Fibroblast of lung (primary cell): ENCODE measurements around the gene NUCB1. TPM values are rescaled to one million over a fixed set of nuclear protein-coding genes. Genes with fewer than 3 reads are reported as not detected.

Experiments
- DNase-seq, 2 donors: peaks; one replicate each; pipeline versions ENCODE4 v3.0.0 to v3.0.0-alpha.2; 2010; ENCODE audit warnings: low read depth in 2 of 2
- H2AFZ ChIP-seq: 2 replicates; pipeline ENCODE4 v1.5.1; 2012; ENCODE audit warnings: low read length, control low read depth, inconsistent platforms
- H3K27ac ChIP-seq: 2 replicates; pipeline ENCODE4 v1.5.1; 2011; ENCODE audit warnings: low read length, control low read depth; ENCODE audit not compliant: insufficient read depth
- H3K27me3 ChIP-seq: 2 replicates; pipeline ENCODE4 v1.5.1; 2011; ENCODE audit warnings: mild to moderate bottlenecking, low read length; ENCODE audit not compliant: control insufficient read depth, insufficient read depth
- H3K36me3 ChIP-seq: 2 replicates; pipeline ENCODE4 v1.5.1; 2011; ENCODE audit warnings: low read length; ENCODE audit not compliant: control insufficient read depth, insufficient read depth
- H3K4me1 ChIP-seq: 2 replicates; pipeline ENCODE4 v1.5.1; 2011; ENCODE audit warnings: low read length; ENCODE audit not compliant: control insufficient read depth, insufficient read depth; ENCODE audit errors: extremely low read depth
- H3K4me2 ChIP-seq: 2 replicates; pipeline ENCODE4 v1.5.1; 2011; ENCODE audit warnings: low read length, control low read depth; ENCODE audit not compliant: insufficient read depth; ENCODE audit errors: extremely low read depth
- H3K4me3 ChIP-seq, 4 experiments: fragments of 200-600 bp in 1 of 4; sonication (generic) in 1 of 4; replicated peaks in 1 of 4; 2 replicates each; pipeline ENCODE4 v1.5.1; 2011 to 2016; ENCODE audit warnings: low read length in 4 of 4, low read depth in 3 of 4, mild to moderate bottlenecking in 3 of 4, control low read depth in 2 of 4, inconsistent platforms in 1 of 4, mixed read lengths in 1 of 4; ENCODE audit not compliant: insufficient read depth in 1 of 4; ENCODE audit errors: control extremely low read depth in 1 of 4
- H3K79me2 ChIP-seq: 2 replicates; pipeline ENCODE4 v1.5.1; 2012; ENCODE audit warnings: mild to moderate bottlenecking, low read length, inconsistent platforms; ENCODE audit not compliant: control insufficient read depth, insufficient read depth
- H3K9ac ChIP-seq: 2 replicates; pipeline ENCODE4 v1.5.1; 2011; ENCODE audit warnings: mild to moderate bottlenecking, low read length, control low read depth; ENCODE audit not compliant: insufficient read depth
- H3K9me3 ChIP-seq: 2 replicates; pipeline ENCODE4 v1.5.1; 2012; ENCODE audit warnings: low read depth, low read length; ENCODE audit not compliant: control insufficient read depth, insufficient read depth
- H4K20me1 ChIP-seq: 2 replicates; pipeline ENCODE4 v1.5.1; 2011; ENCODE audit warnings: low read length; ENCODE audit not compliant: control insufficient read depth, insufficient read depth; ENCODE audit errors: extremely low read depth
- CTCF ChIP-seq, 2 donors: IDR thresholded peaks in 1 of 2; conservative IDR thresholded peaks in 1 of 2; 1 replicate in 1 of 2; 2 replicates in 1 of 2; pipeline ENCODE4 v1.5.1; 2011 to 2012; ENCODE audit warnings: low read length in 2 of 2, control low read depth in 1 of 2, inconsistent platforms in 1 of 2, low read depth in 1 of 2, mild to moderate bottlenecking in 1 of 2
- EZH2 ChIP-seq: IDR thresholded peaks from 2 replicates; pipeline ENCODE4 v1.5.1; 2012; ENCODE audit warnings: low read length, control low read depth, mild to moderate bottlenecking; ENCODE audit errors: missing control alignments
- polyA plus RNA-seq, 2 donors: library from polyadenylated mRNA; depleted of rRNA in 1 of 2; stranded (reverse) in 1 of 2; unstranded in 1 of 2; fragments of >200 nt; gene quantifications; 2 replicates each; pipeline ENCODE4 v1.2.1, GENCODE V29; 2011 to 2012; ENCODE audit warnings: missing spikeins in 1 of 2
- total RNA-seq: library from RNA; depleted of rRNA; stranded (reverse); fragments of >200 nt; gene quantifications from 2 replicates; pipeline ENCODE4 v1.2.1, GENCODE V29; 2014

The NUCB1 gene
- total and polyA plus RNA-seq, 2 donors (not counting 1 experiment from before 2014, with no cell fraction given): 129 to 130 TPM

GRCh38 chr19:48946463-48947257 lies 46.5 kb downstream of the NUCB1 start:
- Histone ChIP-seq H2AFZ (no peak overlapping the region), H3K4me2 (no peak overlapping the region)
- TF ChIP-seq CTCF (conservative IDR thresholded peaks at IDR 0.05 in 1 of 2, IDR thresholded peaks at IDR 0.05 in 1 of 2; ENCODE audit: low read depth in 1 of 2, low read length in 2 of 2): no peak
- TF ChIP-seq EZH2: no peak

GRCh38 chr19:48947258-48947542 lies 47.1 kb downstream of the NUCB1 start:
- Histone ChIP-seq H3K4me2 (no peak overlapping the region), H3K27ac (no peak overlapping the region), H3K9me3 (no peaks in the 10 kb centered on the region), H3K27me3 (no peaks in the 10 kb centered on the region), H3K4me1 (no peaks in the 10 kb centered on the region), H3K4me3 (no peak overlapping the region), H4K20me1 (no peaks in the 10 kb centered on the region), H3K79me2 (no peaks in the 10 kb centered on the region), H3K9ac (no peak overlapping the region), H3K36me3 (no peaks in the 10 kb centered on the region), H2AFZ (no peak overlapping the region)
- DNase-seq: no peak
- no peak for TF ChIP-seq EZH2
- no peak for TF ChIP-seq CTCF (conservative IDR thresholded peaks at IDR 0.05 in 1 of 2, IDR thresholded peaks at IDR 0.05 in 1 of 2; ENCODE audit: low read depth in 1 of 2, low read length in 2 of 2)

More at GRCh38 chr19:48946463-48947257, 46.5 kb downstream of the NUCB1 start:
- Histone ChIP-seq H3K36me3 (no peaks in the 10 kb centered on the region), H4K20me1 (no peaks in the 10 kb centered on the region), H3K4me3 (no peak overlapping the region), H3K9ac (no peak overlapping the region), H3K27ac (no peak overlapping the region), H3K27me3 (no peaks in the 10 kb centered on the region), H3K4me1 (no peaks in the 10 kb centered on the region), H3K9me3 (no peaks in the 10 kb centered on the region), H3K79me2 (no peaks in the 10 kb centered on the region)
- no peak for DNase-seq

GRCh38 chr19:48950159-48950558 lies 50.0 kb downstream of the NUCB1 start:
- Histone ChIP-seq H3K9ac (no peak overlapping the region), H3K36me3 (no peaks in the 10 kb centered on the region), H3K27me3 (no peaks in the 10 kb centered on the region), H3K4me2 (no peak overlapping the region), H2AFZ (no peak overlapping the region), H3K79me2 (peaks cover 4% of the 10 kb centered on the region), H3K4me3 (no peak overlapping the region), H3K4me1 (peaks cover 2% of the 10 kb centered on the region), H3K27ac (no peak overlapping the region), H4K20me1 (no peaks in the 10 kb centered on the region), H3K9me3 (no peaks in the 10 kb centered on the region)
- DNase-seq: no peak
- TF ChIP-seq CTCF (conservative IDR thresholded peaks at IDR 0.05 in 1 of 2, IDR thresholded peaks at IDR 0.05 in 1 of 2; ENCODE audit: low read depth in 1 of 2, low read length in 2 of 2): no peak
- TF ChIP-seq EZH2: no peak
